Iris pigment epithelial cell (primary cell): Measurements from ENCODE around the gene PRRT2.
A peak's percentile ranks its signal among the peaks of the same experiment; 100 is the strongest.

Experiments
- DNase-seq: peaks from one replicate; pipeline ENCODE4 v3.0.0-alpha.2; 2011; ENCODE audit warnings: low read depth

The PRRT2 gene

DNA sequence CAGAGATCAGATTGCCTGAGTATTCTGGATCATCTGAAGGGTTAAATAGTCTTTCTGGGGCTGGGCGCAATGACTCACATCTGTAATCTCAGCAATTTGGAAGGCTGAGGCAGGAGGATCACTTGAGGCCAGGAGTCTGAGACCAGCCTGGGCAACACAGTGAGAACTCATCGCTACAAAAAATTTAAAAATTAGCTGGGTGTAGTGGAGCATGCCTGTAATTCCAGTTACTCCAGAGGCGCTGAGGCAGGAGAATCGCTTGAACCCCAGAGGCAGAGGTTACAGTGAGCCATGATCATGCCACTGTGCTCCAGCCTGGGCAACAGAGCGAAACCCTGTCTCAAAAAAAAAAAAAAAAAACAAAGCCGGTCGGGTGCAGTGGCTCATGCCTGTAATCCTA, 23.9 kb downstream of the PRRT2 start:
- DNase-seq = no peak

DNA sequence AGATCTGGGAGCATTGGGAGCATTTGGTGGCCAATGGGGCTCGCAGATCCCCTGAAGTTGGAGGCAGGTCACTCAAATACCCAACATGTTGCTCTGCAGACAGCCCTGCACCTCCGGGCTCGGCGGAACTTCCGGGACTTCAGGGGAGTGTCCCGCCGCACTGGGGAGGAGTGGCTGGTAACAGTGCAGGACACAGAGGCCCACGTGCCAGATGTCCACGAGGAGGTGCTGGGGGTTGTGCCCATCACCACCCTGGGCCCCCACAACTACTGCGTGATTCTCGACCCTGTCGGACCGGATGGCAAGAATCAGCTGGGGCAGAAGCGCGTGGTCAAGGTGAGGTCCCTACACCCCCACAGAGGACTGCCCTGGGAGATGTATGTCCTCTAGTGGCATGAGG, 24.6 kb downstream of the PRRT2 start:
- no peak for DNase-seq

DNA sequence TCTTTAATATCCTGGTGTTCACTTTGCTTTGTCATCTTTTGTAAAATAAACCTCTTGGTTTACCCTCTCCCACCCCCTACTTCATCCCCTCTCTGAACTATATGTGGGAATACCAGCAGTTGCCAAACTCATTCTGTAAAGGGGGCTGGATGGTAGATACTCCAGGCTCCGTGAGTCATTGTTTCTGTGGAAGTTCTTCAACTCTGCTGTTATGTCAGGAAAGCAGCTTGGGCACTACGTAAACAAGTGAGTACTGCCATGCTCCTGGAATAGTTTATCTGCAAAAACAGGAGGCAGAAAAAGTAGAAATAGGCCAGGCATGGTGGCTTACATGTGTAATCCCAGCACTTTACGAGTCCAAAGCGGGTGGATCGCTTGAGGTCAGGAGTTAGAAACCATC, 25.8 kb downstream of the PRRT2 start:
- DNase-seq = no peak

DNA sequence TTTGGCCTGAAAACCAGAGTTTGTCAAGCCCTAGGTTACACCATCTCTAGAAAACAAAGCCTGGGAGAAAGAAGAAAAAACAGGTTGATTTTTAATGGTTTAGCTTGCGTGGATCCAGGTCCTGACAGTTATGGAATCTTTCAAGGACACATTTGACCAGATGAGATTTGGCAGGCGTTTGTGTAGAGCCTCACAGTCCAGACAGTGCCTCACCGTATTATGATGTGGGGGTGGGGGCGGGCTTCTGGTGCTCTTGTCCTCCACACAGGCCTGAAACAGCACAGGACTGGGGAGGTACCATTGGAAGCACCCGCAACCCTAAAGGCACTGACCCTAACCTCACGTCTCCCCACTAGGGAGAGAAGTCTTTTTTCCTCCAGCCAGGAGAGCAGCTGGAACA, 27.8 kb downstream of the PRRT2 start:
- DNase-seq = no peak

DNA sequence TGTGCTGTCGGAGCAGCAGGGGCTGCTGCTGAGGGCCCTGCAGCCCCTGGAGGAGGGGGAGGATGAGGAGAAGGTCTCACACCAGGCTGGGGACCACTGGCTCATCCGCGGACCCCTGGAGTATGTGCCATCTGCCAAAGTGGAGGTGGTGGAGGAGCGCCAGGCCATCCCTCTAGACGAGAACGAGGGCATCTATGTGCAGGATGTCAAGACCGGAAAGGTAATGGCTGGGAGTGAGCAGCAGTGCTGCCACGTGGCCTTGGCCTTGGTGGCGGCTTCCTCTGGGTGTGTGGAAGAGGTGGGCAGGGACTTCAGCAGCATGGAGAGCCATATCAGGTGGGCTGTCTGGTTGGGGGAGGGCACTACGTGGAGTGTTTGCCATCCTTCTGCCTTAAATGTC, 28.2 kb downstream of the PRRT2 start:
- no peak for DNase-seq

DNA sequence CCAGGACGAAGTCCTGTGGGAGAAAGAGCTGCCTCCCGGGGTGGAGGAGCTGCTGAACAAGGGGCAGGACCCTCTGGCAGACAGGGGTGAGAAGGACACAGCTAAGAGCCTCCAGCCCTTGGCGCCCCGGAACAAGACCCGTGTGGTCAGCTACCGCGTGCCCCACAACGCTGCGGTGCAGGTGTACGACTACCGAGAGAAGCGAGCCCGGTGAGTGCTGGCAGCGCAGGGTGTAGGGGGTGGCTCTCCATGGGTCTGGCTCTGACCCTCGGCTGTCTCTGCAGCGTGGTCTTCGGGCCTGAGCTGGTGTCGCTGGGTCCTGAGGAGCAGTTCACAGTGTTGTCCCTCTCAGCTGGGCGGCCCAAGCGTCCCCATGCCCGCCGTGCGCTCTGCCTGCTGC, 29.6 kb downstream of the PRRT2 start:
- DNase-seq = no peak

DNA sequence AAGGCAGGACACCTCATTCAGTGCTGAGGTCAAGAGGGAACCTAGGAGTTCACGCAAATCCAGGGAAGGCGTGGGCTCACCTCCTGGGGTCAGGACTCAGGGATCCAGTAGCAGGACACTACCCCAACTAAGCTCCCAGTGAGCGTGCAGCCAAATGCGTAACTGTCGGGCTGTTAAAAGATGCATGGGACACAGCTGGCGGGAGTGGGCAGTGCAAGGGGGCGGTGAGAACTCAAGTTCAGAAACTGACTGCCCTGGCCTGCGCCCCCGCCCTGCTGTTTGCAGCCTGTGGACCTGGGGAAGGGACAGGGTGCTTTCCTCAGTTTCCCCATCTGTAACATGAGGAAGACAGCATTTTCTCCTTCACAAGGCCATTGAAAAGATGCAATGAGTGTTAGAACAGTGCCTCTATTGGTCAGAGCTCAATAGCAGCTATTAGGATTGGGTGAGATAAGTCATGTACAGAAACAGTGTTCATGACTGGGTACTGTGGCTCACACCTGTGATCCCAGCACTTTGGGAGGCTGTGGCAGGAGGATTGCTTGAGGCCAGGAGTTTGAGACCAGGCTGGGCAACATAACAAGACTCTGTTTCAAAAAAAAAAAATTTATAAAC, 30.8 kb downstream of the PRRT2 start:
- DNase-seq = no peak

DNA sequence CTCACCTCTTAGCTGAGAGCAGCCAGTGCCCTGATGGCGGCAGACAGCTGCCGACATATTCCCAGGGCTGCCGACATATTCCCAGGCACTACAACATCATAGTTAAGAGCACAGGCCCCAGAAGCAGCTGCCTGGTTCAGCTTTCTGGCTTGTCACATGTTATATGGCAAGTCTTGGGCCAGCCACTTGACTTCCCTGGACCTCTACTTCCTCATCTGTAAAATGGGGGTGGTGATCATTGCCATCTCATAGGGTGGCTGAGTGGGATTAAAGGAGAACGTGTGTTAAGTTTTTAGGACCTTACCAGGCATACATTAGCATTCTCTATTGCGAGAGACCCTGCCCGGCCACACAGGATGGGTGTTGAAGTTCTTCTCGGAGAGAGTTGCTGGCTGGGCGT, 31.9 kb downstream of the PRRT2 start:
- DNase-seq = no peak

DNA sequence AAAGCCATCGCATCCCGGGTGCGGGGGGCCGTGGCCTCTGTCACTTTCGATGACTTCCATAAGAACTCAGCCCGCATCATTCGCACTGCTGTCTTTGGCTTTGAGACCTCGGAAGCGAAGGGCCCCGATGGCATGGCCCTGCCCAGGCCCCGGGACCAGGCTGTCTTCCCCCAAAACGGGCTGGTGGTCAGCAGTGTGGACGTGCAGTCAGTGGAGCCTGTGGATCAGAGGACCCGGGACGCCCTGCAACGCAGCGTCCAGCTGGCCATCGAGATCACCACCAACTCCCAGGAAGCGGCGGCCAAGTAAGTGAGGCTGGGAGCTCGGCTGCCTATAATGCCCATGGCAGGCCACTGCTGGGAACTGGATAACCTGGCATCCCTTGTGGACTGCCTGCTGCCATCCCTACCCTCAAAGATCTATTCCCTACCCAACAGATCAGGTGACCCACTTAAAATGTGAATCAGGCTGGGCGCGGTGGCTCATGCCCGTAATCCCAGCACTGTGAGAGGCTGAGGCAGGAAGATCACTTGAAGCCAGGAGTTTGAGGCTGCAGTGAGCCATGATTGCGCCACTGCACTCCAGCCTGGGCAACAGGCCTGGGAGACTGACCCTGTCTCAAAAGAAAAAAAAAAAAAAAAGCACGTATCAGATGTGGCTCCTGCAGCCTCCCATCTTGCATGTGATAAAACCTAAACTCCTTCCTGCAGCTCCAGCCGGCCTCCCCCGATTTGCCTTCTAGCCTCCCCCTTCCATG, 32.8 kb downstream of the PRRT2 start:
- DNase-seq = peak; percentile 41

DNA sequence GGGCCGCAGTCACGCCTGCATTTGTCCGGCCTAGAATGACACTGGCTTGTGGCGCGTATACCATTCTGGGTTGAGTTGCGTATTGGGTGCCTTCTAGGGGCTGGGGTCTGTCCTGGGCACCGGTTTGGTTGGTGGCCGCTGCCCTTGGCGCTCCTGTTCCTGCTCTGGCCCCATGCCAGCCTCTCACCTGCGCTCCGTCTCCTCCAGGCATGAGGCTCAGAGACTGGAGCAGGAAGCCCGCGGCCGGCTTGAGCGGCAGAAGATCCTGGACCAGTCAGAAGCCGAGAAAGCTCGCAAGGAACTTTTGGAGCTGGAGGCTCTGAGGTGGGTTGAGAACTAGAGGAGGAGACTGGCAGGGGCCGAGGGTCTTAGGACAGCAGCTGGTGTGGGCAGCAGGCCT, 33.7 kb downstream of the PRRT2 start:
- DNase-seq = no peak

DNA sequence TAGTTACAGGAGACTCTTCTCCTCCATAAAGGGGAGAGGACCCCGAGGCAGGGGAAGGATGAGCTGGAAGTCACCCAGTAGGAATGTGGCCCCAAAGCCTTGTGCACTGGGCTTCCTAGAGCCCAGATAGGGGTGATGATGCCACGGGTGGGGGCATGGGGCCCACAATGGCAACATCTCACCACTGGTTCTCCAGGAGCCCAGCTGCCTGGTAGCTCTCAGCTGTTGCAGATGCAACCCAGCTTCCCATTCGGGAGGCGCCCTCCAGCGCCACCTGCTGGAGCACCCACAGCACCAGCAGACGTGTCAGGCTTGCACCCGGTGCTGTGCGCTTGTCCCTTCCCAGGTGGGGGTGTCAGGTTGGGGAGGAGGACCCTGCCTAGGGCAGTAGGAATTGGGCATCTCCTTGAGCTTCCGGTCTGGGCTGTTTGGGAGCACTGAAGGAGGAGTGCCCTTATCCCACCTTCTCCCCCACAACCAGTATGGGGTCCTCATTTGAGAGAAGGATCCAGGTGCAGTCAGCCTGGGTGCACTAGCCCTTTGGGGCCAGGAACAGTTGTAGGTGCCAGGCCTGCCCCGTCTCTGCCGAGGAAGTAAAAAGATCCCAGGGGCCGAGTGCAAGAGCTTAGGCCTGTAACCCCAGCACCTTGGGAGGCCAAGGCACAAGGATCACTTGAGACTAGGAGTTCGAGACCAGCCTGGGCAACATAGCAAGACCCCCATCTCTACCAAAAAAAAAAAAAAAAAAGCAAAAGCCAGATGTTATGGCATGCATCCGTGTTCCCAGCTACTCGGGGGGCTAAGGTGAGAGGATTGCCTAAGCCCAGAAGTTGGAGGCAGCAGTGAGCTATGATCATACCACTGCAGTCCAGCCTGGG, 36.7 kb downstream of the PRRT2 start:
- DNase-seq = peak; percentile 46

DNA sequence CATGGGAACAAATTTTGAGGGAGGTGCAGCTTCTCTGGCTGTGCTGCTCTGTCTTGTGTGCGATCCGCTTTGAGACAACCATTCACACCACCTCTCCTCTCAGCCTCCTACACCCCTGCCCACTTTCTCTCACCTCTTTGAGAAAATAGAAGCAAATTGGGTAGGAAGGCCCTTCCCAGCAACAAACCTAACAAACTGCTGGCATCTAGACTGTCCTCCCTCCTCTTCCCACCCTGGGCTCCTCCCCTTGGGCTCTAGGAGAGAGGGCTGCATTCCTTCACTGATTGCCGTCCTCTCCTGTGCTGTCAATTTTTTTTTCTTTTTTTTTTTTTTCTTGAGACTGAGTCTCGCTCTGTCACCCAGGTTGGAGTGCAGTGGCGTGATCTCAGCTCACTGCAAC, 37.5 kb downstream of the PRRT2 start:
- DNase-seq = no peak

DNA sequence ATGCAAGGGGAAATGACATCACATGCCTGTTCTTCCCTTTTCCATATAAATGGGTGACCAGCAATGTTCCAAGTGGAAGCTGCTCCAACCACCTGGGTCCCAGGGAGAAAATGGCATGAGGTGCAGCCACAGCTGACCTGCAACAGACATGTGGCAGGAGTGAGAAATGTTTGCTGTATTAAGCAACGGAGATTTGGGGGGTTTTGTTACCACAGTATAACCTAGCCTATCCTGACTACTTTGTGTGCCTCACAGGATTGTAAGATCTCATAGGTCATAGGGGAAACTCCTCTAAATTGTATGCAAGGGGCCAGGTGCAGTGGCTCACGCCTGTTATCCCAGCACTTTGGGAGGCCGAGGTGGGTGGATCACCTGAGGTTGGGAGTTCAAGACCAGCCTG, 39.0 kb downstream of the PRRT2 start:
- DNase-seq = no peak

DNA sequence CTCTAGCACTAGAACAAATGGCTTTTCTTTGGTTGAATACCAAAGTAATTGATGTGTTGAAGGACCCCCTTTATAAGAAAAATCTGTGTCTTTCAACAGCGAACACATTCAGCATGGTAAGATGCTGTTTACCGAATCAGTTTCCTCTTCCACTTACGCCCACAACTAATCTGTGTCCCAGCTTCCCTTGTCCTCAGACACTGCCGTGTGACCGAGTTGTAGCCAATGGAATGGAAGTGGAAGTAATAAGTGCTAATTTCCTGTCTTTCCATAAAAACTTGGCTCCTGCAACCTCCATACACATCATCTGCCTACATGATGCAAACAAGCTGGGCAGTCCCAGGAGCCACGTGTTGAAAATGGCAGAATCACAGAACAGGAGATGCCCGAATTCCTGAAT, 40.7 kb downstream of the PRRT2 start:
- DNase-seq = peak; percentile 48

DNA sequence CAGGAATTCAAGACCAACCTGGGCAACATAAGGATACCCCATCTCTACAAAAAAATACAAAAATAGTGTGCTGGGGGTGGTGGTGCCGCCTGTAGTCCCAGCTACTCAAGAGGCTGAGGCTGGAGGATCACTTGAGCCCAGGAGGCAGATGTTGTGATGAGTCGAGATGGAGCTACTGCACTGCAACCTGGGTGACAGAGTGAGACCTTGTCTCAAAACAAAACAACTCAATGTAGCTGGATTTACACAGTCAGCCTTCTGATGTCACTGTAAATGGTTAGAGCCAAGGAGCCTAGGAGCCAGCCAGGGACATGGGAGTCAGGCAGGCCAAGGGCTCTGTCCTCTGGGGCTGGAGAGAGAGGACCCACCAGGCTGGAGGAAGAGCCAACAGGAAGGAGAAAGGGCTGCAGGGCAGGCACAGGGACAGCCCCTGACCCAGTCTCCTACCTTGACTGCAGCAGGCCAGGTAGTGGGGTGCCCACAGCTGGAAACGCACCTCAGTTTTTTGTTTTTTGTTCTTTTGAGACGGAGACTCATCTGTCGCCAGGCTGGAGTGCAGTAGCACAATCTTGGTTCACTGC, 42.6 kb downstream of the PRRT2 start:
- DNase-seq = no peak

DNA sequence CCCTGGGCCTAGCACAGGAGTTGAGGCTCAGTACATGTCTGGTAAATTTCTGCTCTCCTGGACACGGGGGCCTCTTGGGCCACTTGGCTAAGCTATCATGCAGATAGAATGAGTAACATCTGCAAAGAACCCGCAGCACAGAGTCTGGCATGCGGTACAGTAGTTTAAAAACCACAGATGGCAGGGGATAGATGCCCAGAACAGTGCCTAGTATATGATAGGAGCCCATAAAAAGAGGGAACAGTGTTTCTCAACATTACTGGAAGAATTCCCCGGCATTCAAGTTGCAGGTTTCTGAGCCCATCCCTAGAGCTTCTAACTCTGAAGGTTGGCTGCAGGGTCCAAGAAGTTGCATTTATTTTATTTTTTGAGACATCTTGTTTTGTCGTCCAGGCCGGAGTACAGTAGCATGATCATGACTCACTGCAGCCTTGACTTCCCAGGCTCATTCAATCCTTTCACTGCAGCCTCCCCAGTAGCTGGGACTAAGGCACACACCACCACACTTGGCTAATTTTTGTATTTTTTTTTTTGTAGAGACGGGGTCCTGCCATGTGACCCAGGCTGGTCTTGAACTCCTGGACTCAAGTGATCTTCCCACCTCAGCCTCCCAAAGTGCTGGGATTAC, 45.3 kb downstream of the PRRT2 start:
- peak; percentile 54 for DNase-seq

DNA sequence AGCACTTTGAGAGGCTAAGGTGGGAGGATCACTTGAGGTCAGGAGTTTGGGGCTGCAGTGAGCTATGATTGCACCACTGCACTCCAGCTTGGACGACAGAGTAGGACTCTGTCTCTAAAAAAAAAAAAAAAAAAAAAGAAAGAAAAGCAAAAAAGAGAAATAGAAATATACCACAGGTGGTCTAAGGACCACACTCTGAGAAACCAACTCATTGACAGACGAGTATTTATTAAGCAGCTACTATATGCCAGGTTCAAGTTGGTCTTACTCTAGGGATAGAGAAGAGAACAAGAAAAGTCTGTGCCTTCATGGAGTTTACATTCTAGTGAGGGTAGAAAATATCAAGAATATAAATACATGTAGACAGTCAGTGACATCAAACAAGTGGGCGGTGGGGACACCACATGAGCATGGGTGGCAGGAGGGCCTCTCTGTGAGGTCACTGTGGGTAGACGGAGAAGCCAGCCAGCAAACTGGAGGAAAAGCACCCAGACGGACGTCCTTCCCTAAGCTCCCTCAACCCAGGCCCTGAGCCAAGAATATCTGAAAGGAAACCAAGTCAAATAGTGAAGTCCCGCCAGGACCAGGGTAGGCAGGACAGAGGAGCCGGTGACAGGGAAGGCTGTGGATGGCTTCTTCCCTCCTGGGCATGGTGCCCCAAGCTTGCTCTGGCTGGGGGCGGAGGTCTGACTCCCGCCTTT, 46.3 kb downstream of the PRRT2 start:
- DNase-seq = no peak

DNA sequence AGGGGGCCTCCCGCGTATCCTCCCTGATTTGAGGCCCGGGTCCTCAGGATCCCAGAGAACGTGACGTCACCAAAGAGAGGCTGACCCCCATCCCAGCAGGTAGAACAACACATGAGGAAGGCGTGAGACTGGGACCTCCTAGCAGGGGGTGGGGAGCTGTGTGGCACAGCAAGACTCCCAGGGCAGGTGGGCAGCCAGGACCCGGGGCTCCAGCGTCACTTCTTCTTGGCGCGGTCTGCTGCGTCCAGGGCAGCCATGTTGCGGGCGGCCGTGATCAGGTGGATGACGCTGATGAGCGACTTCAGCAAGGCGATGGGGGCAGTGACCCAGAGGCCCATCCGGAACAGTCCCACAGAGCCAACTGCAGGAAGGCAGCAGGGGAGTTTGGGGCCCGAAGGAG, 47.0 kb downstream of the PRRT2 start:
- DNase-seq = no peak

DNA sequence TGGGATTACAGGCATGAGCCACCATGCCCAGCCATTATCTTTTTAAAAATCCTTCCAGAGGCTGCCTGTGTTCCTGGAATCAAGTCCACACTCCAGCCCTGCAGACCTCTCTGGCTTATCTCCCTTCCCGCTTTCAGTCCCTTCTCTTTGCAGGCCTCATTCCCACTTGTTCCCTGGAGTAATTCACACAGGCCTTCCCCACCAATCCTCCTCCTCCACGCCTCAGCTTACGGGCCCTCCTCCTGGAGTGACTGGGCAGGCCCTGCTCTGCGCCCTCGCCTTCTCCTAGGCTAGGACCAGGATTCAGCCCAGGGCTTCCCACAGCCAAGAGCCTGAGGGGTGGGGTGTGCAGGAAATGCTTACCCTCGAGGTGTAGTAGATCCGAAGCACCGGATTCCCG, 48.2 kb downstream of the PRRT2 start:
- DNase-seq = no peak

DNA sequence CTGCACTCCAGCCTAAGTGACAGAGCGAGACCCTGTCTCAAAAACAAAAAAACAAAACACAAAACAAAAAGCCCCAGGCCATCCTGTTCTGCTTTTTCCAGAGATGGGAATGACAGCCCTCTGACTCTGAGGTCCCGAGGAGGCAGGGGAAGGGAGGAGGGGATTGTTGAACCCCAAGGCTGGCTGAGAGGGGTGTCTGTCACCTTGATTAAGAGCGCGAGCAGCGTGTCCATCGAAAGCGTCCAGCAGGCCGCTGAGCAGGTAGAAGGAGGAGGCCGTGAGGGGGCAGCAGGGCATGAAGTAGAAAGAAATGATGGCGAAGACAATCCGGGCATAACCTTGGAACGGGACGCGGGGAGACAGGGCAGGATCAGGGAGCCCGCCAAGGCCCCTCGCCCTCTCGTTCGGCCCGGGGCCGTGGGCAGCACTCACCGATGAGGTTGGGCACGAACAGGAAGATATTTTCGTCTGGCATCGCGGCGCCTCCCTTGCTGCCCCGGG, 50.4 kb downstream of the PRRT2 start:
- DNase-seq = peak; percentile 27

DNA sequence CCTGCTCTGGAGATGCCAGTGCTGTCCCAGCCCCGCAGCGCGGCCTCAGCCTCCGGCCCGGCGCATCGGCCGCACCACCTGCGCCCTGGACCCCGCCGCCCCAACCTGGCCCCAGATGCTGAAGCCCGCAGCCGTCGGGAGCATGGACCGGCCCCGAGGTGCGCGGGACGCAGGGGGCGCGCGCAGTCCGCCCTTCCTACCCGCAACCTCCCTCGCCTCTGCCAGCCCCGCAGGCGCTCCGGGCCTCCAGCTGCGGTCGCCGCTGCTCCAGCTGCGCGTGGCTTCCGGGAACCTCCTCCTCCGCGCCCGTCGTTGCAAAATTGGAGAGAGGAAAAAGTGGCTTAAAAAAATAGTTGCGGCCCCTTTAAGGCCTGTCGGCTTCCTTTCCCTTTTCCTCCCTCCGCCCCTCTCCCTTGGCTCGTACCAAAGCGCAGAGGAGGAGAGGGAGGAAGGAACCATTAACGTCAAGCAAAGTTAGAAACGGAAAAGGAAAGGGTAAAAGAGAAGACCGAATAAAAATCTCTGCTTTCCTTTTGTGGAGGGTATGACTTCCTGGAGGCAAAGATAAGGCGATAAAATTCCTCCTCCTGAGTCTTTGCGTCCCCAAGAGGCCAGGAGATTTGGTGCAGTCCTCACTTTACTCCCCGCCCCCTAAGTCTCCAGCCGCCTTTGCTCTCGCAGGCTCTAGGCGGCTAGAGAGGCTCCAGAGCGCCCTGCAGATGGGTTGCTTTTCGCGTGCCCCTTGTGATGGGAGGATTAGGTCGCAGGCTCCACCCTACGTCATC, 51.1 kb downstream of the PRRT2 start, which contains the start of gene CDIPT:
Gene CDIPT, minus strand, starts transcription at position 343 of the 785 bp plus-strand sequence. CDS start 369 bp downstream, outside the sequence.
- DNase-seq = peak; percentile 97
